HL-60/S4 (cell line): ENCODE results near the gene TTC32.

Source experiments
- in situ Hi-C: fragments of 300-500 bp; cut with MboI; formaldehyde crosslinking; loops from 2 replicates; pipeline ENCODE4 v1.14.3; 2022; ENCODE audit warnings: low sequenced_read_pairs

TTC32 gene

DNA sequence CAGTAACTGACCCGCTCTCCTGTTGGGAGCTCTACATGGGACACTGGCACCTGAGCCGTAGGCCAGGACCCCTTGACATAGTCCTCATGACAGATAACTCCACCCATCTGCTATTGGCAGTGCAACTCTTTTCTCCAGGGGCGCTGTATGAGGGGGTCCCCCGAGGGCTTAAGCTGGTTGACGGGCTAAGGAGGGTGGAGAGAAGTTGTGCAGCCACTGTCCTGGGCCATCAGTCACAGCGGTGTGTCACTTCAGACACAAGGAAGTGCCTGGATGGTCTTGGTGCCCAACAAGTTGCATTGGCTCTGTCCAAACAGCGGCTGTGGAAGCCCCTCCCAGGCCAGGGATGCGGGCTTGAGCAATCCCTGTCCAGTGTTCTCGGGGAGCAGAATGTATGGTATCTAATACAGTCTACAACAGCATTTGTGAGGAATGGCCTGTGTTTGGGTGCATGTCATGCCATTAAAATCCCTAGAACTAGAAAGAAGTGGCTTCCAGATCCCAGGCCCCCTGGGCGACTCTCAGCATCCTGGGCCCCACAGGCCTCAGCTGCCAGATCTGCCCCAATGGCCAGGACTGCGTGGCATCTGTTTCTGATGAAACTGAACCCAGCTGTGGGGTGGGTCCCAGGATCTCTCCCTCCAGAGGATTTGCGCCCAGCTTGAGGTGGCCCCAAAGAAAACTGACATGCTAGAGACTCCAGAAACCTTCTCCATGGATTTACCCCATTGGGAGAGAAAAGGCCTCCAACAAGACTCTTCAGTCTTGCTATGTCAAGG lies 23.3 kb downstream of the TTC32 start:
- in situ Hi-C loops: no loop called here

DNA sequence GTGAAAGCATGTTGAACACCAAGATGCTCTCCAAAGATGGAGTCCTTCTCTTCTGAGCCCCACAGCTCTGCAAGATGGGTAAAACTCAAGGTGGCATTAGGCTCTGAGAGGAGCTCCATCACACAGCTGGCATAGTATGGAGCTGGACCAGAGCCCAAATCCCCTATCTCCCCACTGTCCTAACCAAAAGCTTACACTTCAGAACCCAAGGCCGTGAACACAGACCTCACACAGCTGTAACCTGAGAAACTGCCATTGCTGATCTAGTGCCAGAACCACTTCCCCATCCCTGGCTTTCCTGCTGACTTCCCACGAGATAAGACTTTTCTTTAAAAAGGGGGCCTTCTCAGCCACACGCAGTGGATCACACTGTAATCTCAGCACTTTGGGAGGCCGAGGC lies 25.0 kb downstream of the TTC32 start:
- in situ Hi-C loops: no loop called here

DNA sequence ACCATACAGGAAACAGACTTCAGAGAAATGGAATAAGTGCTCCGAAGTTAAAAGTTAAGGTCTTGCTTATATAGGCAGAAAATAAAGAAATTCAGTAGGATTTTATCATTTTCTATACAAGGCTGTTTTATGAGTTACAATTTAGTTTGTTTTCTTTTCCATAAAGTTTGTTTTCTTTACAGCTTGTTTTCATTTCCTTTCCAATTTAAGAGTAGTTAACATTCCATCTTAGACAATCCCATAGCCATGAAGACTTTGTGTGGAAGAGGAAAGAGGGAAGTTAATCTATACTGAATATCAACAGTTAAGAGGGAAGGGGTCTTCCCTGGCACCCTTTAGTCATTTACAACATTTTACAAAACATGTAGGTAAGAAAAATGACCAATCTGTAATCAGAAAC lies 26.5 kb downstream of the TTC32 start:
- in situ Hi-C loops: no loop called here

DNA sequence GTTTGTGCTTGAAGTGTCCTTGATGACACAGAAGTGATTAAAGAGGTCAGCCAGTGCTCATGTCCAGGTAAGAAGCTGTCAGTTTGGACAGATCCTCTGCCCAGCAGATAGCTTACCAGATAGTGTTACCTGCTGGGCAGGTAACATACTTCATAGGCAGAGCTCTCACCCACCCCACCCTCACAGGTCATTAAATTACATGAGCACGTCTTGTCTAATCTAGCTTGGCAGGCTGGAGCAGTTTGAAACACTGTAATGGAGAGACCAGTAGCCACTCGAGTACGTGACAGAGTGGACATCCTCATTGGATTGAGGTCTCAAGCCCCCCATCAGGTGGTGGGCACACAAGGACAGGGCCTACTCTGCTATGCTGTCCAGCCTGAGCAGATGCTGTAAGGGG lies 27.1 kb downstream of the TTC32 start:
- in situ Hi-C loops: loop anchor here (25.0 kb wide), 1 partner anchor 1337 kb away; no protein-coding TSS in a partner anchor

DNA sequence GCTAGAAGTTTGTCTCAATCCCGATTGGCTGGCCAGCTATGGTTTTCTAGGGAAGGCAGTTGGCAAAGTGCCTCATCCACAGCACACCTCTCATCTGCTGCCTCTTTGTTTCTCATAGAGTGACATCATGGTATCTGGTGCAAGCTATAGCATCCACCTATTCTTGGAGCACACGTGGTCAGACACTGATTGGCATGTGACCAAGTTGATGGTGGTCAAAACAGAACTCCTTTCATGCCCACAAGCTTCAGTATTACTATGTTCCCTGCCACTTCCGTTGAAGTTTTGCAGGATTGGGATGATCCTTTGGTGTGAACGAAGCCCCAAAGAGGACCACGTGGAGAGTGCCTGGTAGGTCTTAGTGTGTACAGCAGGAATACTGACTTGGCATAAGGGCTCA lies 28.8 kb downstream of the TTC32 start:
- in situ Hi-C loops: loop anchor here (25.0 kb wide), 1 partner anchor 1336 kb away; no protein-coding TSS in a partner anchor

DNA sequence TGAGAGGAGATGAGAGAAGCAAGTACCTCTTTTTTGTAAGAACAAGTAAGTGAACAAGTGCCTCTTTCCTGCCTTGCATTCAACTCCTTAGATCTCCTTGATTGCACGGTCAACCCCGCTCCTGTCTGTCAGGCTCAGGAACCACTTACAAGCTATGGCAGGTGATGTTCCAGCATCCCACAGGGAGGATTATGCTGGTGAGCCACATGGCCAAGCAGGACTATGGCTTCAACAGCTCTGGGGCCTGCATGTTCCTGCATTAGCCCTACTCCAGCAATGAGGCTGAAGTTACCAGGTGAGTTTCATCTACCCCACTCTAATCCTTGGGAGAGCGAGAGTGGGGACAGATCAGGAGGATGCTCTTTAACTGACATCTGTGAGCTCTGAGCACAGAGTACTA lies 29.5 kb downstream of the TTC32 start:
- in situ Hi-C loops: loop anchor here (25.0 kb wide), 1 partner anchor 1335 kb away; no protein-coding TSS in a partner anchor

DNA sequence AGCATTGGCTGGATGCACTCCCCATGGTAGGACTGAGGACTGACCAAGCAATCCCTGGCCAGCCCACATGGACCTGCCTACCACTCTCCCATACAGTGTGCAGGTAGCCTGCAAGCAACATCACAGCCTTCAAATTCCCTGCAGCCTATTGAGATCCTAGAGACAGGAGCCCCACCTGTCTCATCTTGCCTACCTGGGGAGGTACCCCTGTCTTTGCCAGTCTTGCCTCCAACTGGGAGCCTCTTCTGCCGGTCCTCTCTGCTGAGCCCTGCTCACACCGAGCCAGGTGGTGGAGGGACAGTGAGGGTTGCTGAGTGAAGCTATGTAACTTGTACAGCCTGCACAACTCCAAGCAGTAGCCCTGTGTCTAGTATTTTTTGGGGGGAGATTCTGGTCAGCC lies 29.9 kb downstream of the TTC32 start:
- in situ Hi-C loops: loop anchor here (25.0 kb wide), 1 partner anchor 1335 kb away; no protein-coding TSS in a partner anchor

DNA sequence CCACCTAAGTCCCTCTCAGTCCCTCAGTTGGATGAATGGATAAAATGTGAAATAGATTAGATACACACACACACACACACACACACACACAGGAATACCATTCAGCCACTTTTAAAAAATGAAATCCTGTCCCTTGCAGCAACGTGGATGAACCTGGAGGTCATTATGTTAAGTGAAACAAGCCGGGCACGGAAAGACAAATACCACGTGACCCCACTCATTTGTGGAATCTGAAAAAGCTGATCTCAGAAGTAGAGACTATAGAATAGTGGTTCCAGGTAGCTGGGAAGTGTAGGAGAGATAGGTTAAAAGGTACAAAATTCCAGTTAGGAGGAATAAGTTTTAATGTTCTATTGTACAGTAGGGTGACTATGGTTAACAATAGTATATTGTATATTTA lies 31.0 kb downstream of the TTC32 start:
- in situ Hi-C loops: loop anchor here (25.0 kb wide), 1 partner anchor 1333 kb away; no protein-coding TSS in a partner anchor

DNA sequence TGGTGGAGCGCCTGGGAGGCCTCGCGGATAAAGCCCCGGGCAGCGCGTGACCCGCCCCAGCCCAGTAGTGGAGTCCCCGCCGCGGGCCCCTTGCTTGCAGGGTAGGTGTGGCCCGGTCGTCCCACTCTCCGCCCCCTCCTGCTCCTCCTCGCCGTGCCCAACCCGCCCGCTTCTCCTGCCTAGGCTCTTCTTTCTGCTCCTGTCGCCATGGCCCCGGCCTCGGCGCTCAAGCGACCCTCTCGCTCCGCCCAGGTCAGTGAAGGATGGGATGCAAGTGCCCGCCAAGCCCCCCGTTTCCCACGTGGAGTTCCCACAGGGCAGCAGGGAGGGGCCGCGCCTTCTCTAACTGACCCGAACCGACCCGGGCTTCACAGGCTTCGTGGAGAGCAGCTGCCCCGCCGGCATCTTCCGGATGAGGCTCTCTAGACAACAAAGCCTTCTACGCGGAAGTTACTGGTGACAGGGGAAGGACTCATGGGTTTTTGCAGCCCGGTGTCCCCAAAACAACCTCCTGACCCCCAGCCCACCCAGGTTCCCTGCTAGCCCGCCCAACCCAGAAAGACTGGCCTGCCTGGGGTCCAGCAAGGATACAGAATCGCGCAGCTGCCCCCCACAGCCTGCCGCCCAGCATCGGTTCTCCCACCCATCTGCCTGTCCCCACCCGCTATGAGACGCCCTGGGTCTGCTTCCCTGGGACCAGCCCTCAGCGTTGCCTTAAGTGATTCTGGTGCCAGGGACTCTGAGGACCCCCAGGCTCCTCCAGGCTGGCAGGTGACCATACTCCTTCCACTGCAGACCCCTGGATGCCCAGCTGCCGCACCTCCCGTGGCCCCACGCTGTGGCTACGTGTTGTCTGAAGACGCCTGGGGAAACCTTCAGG lies 32.8 kb downstream of the TTC32 start:
- in situ Hi-C loops: loop anchor here (10.0 to 25.0 kb wide), 2 partner anchors 514 to 1332 kb away; partner anchors contain the start of gene OSR1

DNA sequence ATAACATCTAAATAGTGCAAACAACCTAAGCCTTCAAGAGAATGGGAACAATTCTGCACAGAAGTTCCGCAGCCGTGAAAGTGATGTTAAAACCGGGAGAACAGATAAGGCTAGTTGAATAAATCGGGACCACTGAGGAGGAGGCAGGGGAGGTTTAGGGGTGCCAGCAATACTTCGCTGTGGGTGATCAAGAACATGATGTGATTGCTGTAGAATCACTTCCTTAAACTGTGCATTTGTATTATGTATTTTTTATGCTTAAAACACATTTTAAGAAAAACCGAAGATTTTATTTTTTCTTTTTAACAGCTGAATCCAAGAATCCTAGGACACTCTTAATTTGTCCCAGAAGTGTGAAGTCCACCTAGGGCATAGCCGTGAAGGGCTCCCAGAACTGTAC lies 33.6 kb downstream of the TTC32 start:
- in situ Hi-C loops: loop anchor here (10.0 to 25.0 kb wide), 2 partner anchors 513 to 1331 kb away; partner anchors contain the start of gene OSR1

DNA sequence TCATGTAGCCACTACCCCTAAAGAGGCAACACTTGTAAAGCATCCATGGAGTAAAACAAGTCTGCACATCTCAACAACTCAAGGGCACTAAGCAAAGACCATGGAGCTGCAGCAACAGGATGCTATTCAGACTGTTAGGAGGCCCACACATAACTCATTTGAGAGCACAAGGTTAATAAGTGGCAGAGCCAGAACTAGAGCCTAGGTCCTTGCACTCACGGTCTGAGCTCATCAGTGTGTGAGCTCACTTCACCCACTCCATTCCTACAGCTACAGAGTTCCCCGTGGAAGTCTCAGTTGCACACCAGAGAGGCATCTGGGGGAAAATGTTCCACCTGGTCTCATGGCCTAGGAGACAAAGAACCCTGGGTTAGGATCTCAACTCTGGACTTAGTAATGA lies 35.0 kb downstream of the TTC32 start:
- in situ Hi-C loops: loop anchor here (10.0 to 25.0 kb wide), 2 partner anchors 512 to 1329 kb away; partner anchors contain the start of gene OSR1

DNA sequence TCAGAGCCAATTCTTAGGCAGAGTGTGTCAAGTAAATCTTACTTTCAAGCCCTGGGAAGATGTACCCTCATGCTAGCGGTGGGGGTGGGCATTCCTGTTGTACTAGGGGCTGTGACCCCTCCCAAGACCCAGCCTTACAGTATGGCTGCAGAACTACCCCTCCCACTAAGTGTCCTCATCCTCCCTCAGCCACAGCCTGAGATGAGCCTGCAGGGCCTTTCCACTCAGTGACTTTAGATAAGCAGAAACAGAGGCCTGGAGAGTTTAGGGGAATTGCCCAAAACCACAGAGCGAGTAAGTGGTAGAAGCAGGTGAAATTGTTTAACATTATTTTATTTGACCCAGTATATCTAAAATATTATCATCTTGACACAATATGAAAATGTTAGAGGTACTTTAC lies 36.6 kb downstream of the TTC32 start:
- in situ Hi-C loops: loop anchor here (10.0 to 25.0 kb wide), 2 partner anchors 510 to 1328 kb away; partner anchors contain the start of gene OSR1

DNA sequence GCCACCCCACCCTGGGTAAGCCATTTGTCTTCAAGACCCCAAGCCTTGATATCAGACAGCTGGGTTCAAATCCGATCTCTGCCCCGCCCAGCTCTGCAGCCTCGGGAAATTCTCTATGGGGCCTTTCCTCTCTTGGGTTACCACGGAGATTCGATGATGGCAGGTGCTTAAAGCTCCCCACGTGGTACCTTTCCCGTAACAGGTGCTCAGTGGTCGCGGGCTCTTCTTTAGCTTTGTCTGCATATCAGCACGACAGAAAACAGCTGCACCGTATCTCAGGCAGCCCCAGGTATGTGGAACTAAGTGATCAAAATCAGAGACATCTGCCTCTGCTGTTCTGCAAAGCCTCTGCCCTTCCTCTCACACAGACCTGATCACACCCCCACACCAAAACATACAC lies 37.4 kb downstream of the TTC32 start:
- in situ Hi-C loops: loop anchor here (10.0 to 25.0 kb wide), 2 partner anchors 510 to 1327 kb away; partner anchors contain the start of gene OSR1

DNA sequence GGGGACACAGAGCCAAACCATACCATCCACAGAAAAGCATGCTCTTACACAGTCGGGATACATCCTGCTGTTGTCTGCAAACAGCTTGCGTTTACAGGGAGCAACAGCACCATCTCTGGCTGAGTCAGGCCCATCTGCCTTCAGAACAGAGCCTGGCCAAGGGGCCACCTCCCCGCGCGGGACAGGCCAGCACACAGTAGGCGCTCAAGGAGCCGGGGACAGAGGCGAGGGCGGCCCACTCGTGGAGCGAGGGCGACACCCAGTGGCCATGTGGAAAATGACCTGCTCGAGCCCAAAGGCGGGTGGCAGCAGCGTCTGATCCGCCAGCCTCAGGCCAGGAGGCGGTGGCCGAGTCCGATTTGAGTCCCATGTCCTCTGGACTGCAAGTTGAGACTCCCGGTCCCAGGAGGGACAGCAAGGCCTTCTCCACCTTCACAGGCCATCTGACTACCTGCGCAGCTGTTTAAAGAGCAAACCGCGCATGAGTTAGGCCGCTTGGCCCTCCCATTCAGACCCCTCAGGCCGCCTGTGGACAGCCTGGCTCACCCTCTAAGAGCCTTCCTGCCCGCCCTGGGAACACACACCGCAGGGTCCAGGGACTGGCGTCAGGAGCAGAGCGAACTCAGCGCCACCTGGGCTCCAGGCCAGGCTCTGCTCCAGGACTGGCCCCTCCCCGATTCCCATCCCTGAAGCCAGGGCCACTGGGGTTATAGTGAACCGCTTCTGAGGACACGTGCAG lies 38.3 kb downstream of the TTC32 start:
- in situ Hi-C loops: loop anchor here (10.0 to 25.0 kb wide), 2 partner anchors 509 to 1326 kb away; partner anchors contain the start of gene OSR1

DNA sequence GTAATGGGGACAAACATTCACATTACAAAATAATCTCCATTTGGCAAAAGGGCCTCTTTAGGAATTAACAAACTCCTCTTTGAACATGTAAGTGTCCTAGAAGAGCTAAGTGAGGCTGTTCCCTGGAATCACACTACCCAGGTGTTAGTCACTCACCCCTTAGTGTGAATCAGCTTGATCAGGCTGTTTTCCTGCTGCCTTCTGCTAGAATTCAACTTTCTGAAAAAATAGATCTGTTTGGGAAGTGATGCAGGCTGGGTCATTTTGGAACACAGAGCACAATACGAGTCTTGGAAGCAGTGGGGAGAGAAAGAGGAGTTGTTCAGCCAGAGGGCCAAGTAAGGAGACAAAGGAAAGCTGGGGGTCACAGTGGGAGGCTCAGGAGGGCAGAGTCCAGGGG lies 40.0 kb downstream of the TTC32 start:
- in situ Hi-C loops: loop anchor here (10.0 to 25.0 kb wide), 2 partner anchors 507 to 1325 kb away; partner anchors contain the start of gene OSR1

DNA sequence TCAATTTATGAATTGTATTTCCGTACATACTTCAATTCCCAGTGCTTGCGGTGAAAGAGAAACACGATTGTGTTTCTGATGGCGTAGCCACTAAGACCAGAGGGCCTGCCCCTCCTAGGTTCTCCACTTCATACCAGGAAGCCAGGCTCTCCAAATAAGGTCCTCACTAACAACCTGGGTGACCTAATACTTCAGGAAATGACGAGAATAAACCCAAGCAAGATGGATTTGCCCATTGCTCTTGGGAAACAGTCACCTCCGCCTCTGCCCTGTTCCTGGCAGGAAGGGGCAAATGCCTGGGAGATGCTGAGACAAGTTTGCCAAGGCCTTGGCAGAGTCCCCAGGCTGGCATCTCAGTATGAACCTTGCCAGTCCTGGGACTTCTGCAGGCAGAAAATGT lies 41.8 kb downstream of the TTC32 start:
- in situ Hi-C loops: loop anchor here (10.0 to 25.0 kb wide), 2 partner anchors 505 to 1323 kb away; partner anchors contain the start of gene OSR1

DNA sequence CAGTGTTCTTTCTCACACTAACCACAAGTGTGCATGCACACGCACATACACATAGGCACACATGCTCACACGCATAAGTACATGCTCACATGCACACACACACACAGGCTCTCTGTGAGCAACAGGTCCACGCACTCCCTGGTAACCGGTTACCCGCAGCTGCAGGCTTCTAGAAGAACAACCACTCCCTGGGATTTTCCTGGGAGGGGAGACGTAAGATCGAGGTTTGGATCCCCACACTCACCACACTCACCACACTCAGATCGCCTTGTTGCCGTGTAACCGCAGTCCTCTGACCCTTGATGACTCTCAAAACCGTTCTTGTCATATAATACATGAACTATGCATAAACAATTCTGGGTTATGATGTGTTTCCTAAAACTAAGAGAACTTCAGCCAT lies 42.2 kb downstream of the TTC32 start:
- in situ Hi-C loops: loop anchor here (25.0 kb wide), 1 partner anchor 1322 kb away; no protein-coding TSS in a partner anchor

DNA sequence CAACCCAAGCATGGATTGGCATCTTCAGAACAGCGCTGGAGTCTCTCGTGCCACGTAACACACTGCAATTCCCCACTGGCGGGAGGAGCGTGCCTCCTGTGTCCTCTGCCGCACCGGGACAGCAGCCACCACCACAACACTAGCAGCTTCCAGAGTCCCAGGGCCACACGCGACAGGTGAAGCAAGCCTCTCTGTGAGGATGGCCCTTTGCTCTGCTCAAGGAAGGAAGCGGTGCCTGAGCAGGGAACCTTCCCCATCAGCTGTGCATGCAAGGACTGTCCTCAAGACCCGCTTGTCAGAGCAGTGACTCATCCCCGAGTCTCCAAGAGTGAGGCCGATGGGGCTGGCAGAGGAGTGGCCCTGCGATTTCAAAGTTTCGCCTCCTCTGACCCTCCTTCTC lies 44.0 kb downstream of the TTC32 start:
- in situ Hi-C loops: loop anchor here (25.0 kb wide), 1 partner anchor 1321 kb away; no protein-coding TSS in a partner anchor

DNA sequence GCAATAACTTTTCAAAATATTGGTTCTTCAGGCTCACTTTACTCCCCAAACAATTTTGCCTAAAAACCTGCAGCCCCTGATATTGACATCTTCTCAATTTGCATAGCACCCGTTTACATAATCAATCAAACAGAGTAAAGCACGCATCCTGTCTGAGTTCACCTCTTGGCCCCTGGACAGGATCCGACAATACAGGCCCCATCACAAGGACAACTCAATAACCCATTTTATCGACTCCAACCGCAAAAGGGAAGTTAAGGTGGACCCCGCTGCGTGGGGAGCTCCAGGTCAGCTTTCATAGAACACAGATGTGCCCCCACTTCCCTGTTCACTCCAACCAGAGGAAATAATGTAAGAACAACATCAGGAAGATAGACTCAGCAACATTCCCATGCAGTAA lies 44.7 kb downstream of the TTC32 start:
- in situ Hi-C loops: loop anchor here (25.0 kb wide), 1 partner anchor 1320 kb away; no protein-coding TSS in a partner anchor
